ENCODE results near the gene FCHSD2. TPM values are rescaled to one million over a fixed set of nuclear protein-coding genes. Genes with fewer than 3 reads are reported as not detected.

FCHSD2 gene
- total and polyA plus RNA-seq, 4 donors, result 7.6 to 18.7 (median 9.9) TPM

DNA sequence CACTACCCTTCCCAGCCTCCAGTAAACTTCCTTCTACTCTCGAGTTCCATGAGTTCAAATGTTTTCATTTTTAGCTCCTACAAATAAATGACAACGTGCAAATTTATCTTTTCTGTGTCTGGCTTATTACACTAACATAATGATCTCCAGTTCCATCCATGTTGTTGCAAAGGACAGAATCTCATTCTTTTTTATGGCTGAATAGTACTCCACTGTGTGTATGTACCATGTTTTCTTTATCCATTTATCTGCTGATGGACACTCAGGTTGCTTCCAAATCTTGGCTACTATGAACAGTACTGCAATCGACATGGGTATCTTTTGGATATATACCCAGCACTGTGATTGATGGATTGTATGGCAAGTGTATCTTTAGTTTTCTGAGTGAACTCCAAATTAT, 34.5 kb downstream of the FCHSD2 start:
- Histone ChIP-seq H3K9me3 (ENCODE audit: control insufficient read depth in 4 of 4, low read length in 3 of 4) (no peaks in the 10 kb centered on the region), H3K27ac (ENCODE audit: low read depth in 1 of 2, low read length in 2 of 2) (no peak overlapping the region), H3K36me3 (ENCODE audit: control insufficient read depth in 4 of 4, insufficient read depth in 3 of 4, low read depth in 1 of 4, low read length in 3 of 4) (no peaks in the 10 kb centered on the region), H3K4me1 (ENCODE audit: control insufficient read depth in 4 of 4, insufficient read depth in 4 of 4, low read length in 3 of 4) (no peaks in the 10 kb centered on the region), H3K9ac (ENCODE audit: low read depth in 1 of 2, low read length in 2 of 2) (no peak overlapping the region), H3K27me3 (ENCODE audit: control insufficient read depth in 4 of 4, insufficient read depth in 4 of 4, low read length in 3 of 4) (no peaks in the 10 kb centered on the region), H3K4me3 (ENCODE audit: low read depth in 1 of 3, low read length in 3 of 3) (no peak overlapping the region)
- TF ChIP-seq, protein P1, sequence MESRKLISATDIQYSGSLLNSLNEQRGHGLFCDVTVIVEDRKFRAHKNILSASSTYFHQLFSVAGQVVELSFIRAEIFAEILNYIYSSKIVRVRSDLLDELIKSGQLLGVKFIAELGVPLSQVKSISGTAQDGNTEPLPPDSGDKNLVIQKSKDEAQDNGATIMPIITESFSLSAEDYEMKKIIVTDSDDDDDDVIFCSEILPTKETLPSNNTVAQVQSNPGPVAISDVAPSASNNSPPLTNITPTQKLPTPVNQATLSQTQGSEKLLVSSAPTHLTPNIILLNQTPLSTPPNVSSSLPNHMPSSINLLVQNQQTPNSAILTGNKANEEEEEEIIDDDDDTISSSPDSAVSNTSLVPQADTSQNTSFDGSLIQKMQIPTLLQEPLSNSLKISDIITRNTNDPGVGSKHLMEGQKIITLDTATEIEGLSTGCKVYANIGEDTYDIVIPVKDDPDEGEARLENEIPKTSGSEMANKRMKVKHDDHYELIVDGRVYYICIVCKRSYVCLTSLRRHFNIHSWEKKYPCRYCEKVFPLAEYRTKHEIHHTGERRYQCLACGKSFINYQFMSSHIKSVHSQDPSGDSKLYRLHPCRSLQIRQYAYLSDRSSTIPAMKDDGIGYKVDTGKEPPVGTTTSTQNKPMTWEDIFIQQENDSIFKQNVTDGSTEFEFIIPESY (IDR thresholded peaks at IDR 0.05), result no peak
- no peak for TF ChIP-seq TAF1 (conservative IDR thresholded peaks at IDR 0.05)
- DNase-seq (ENCODE audit: low spot score), result no peak
- 92% methylated on average over 3 of the region's 3 CpGs for WGBS

DNA sequence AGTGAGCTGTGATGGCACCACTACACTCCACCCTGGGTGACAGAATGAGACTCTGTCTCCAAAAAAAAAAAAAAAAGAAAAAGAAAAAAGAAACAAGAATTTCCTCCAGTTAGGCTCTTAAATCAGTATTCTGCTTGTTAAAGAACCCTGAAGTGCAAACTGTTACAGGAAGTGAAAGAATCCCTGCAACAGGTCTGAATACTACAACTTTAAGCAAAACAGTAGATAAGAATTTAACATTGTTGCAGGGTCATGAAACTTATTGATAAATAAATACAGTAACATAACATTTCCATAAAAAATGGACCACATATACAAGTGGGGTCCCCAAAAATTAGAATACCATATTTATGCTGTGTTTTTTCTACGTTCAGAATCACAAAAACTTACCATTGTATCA, 35.8 kb downstream of the FCHSD2 start:
- H3K9me3 ChIP-seq (ENCODE audit: control insufficient read depth in 4 of 4, low read length in 3 of 4), result no peaks in the 10 kb centered on the region
- H3K27ac ChIP-seq (ENCODE audit: low read depth in 1 of 2, low read length in 2 of 2), result no peak overlapping the region
- H3K27me3 ChIP-seq (ENCODE audit: control insufficient read depth in 4 of 4, insufficient read depth in 4 of 4, low read length in 3 of 4), result no peaks in the 10 kb centered on the region
- H3K36me3 ChIP-seq (ENCODE audit: control insufficient read depth in 4 of 4, insufficient read depth in 3 of 4, low read depth in 1 of 4, low read length in 3 of 4), result no peaks in the 10 kb centered on the region
- WGBS, result 91% methylated on average over 1 of the region's 1 CpG
- DNase-seq (ENCODE audit: low spot score), result no peak
- H3K9ac ChIP-seq (ENCODE audit: low read depth in 1 of 2, low read length in 2 of 2), result no peak overlapping the region
- no peaks in the 10 kb centered on the region for H3K4me1 ChIP-seq (ENCODE audit: control insufficient read depth in 4 of 4, insufficient read depth in 4 of 4, low read length in 3 of 4)
- TF ChIP-seq, protein P2, sequence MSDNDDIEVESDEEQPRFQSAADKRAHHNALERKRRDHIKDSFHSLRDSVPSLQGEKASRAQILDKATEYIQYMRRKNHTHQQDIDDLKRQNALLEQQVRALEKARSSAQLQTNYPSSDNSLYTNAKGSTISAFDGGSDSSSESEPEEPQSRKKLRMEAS (IDR thresholded peaks at IDR 0.05), result no peak
- no peak for TF ChIP-seq FOXA2 (IDR thresholded peaks at IDR 0.05)
- TF ChIP-seq SP1 (IDR thresholded peaks at IDR 0.05), result no peak
- no peak for TF ChIP-seq RAD21 (IDR thresholded peaks at IDR 0.05)
- no peak for TF ChIP-seq HNF4A (conservative IDR thresholded peaks at IDR 0.05)
- TF ChIP-seq NR2F2 (IDR thresholded peaks at IDR 0.05), result no peak
- TF ChIP-seq, protein P3, sequence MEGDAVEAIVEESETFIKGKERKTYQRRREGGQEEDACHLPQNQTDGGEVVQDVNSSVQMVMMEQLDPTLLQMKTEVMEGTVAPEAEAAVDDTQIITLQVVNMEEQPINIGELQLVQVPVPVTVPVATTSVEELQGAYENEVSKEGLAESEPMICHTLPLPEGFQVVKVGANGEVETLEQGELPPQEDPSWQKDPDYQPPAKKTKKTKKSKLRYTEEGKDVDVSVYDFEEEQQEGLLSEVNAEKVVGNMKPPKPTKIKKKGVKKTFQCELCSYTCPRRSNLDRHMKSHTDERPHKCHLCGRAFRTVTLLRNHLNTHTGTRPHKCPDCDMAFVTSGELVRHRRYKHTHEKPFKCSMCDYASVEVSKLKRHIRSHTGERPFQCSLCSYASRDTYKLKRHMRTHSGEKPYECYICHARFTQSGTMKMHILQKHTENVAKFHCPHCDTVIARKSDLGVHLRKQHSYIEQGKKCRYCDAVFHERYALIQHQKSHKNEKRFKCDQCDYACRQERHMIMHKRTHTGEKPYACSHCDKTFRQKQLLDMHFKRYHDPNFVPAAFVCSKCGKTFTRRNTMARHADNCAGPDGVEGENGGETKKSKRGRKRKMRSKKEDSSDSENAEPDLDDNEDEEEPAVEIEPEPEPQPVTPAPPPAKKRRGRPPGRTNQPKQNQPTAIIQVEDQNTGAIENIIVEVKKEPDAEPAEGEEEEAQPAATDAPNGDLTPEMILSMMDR (IDR thresholded peaks at IDR 0.05; ENCODE audit: low read depth, low read length, missing input control), result no peak
- TF ChIP-seq, protein P4, sequence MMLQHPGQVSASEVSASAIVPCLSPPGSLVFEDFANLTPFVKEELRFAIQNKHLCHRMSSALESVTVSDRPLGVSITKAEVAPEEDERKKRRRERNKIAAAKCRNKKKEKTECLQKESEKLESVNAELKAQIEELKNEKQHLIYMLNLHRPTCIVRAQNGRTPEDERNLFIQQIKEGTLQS (IDR thresholded peaks at IDR 0.05), result no peak
- no peak for TF ChIP-seq HNF4G (IDR thresholded peaks at IDR 0.05)
- TF ChIP-seq TAF1 (conservative IDR thresholded peaks at IDR 0.05), result no peak
- no peak for TF ChIP-seq JUND (IDR thresholded peaks at IDR 0.05)
- no peak for TF ChIP-seq GABPA (IDR thresholded peaks at IDR 0.05 in 1 of 2, conservative IDR thresholded peaks at IDR 0.05 in 1 of 2)
- TF ChIP-seq, protein P1 (IDR thresholded peaks at IDR 0.05), result no peak
- no peak for TF ChIP-seq EGR1 (IDR thresholded peaks at IDR 0.05; ENCODE audit: low read depth in 2 of 2)
- no peak for TF ChIP-seq FOXA1 (IDR thresholded peaks at IDR 0.05)
- H3K4me3 ChIP-seq (ENCODE audit: low read depth in 1 of 3, low read length in 3 of 3), result no peak overlapping the region

All from liver (tissue), 9 donors.